Measurements from ENCODE around the gene LPCAT4.

GRCh38 chr15:34325368-34325767 lies 41.6 kb downstream of the LPCAT4 start:
- no peak for TF ChIP-seq POLR2A (IDR thresholded peaks at IDR 0.05)
- no peak for TF ChIP-seq CTCF (IDR thresholded peaks at IDR 0.05)
- no peak for TF ChIP-seq EP300 (IDR thresholded peaks at IDR 0.05)

Data from ovary (tissue), 3 donors.